Colon (tissue), 2 donors: Measurements from ENCODE around the gene DCAKD.

Experiments used
- FAIRE-seq: peaks from 2 replicates; lab custom pipeline; 2012; peaks lifted over from hg19 to GRCh38; lab: Jason Lieb, UNC
- donor health status: control.
- donor health status: control.

Gene DCAKD

GRCh38 chr17:44999433-44999832 lies 52.0 kb downstream of the DCAKD start:
- FAIRE-seq, result no peak

DNA sequence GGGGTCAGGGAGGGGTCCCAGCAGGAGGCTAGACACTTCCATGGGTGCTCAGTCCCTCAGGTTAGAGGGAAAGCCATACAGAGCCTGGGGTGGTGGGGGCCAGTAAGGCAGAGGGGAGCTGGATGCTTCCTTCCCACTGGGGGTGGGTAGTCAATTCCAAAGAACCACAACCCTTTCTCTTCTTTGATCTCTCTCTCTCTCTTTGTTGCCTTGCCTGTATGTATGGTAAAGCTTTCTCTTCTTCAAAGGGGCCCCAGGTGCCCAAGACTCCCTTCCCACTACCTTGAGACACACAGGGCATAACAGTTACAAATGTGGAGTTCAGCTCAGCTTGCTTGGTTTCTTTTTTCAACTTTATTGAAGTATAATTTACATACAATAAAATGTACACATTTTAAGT lies 52.8 kb downstream of the DCAKD start:
- no peak for FAIRE-seq

DNA sequence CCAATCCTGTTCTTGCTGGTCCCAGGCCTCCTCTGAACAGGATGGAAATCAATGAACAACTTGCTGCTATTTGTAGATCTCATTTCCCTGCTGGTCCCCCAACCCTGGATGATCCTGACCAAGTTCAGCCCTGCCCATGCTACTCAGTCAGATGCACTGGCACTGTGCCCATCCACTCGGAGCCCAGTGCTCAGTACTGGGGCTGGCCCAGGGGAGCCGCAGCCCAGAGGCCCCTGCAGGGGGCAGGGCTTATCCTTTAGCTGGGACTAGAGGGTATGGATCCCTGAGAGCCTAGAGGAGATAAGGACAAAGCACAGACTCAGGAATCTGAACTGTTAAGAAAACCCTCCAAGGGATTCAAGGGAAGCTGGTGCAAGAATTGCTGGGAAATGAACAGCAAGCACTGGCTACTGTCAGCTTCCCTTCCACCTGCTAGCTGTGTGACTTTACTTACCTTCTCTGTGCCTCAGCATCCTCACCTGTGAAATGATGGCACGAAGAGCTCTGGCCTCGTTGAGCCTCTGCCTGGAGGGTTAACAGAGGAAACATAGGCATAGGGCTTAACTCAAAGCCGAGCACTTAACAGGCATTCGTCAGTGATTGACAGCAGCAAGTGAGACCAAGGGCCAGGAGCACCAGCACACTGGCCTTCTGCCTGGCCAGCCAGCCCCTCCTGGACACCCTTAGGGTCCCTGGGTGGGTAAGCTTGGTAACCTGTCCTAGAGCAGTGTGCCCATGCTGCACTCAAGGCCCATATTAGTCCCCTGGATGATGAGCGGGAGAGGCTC lies 53.5 kb downstream of the DCAKD start:
- FAIRE-seq, result no peak

DNA sequence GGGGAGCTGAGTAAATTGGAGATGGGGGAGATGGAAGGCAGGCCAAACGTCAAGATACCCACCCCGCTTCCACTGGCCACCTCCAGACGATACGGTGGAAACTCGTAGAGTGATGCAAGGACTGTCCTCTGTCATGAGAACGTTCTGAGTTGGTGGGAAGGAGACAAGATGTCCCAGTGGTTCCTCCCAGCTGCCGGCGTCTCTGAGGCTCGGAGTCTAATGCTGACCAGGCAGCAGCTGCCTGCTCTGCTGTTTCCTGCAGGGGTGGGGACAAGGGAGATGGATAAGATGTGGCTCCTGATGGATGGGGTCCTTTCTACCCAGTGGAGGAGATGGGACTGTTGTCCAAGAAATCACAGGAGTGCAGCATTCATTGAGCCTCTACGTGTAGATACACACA lies 55.1 kb downstream of the DCAKD start:
- no peak for FAIRE-seq

DNA sequence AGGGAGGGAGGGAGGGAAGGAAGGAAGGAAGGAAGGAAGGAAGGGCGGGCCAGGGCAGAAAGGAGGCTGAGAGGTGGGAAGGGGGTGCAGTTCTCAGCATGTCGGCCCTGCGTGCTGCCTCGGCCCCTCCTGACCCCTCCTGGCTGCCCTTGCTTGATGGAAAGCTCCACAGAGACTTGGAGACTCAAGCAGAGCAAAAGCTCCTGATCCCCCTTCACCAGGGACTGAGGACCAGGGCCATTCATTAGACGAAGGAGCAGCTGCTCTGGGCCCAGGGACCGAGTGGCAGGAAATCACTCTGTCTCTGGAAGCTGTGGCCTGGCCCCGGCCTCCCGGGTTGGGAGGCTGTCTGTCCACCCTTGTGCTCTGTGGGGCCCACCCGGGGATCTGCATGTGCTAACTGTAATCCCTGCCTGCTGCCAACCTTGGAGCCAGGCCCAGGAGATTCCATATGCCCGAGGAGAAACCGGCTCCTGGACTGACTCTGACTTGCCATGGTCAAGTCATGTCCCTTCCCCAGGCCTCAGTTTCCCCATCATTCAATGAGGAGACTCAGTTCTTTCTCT lies 55.9 kb downstream of the DCAKD start:
- FAIRE-seq, result no peak

GRCh38 chr17:44992242-44992939 lies 59.0 kb downstream of the DCAKD start:
- no peak for FAIRE-seq

- FAIRE-seq, result no peak
Measured at GRCh38 chr17:44990994-44991393, 60.4 kb downstream of the DCAKD start.

DNA sequence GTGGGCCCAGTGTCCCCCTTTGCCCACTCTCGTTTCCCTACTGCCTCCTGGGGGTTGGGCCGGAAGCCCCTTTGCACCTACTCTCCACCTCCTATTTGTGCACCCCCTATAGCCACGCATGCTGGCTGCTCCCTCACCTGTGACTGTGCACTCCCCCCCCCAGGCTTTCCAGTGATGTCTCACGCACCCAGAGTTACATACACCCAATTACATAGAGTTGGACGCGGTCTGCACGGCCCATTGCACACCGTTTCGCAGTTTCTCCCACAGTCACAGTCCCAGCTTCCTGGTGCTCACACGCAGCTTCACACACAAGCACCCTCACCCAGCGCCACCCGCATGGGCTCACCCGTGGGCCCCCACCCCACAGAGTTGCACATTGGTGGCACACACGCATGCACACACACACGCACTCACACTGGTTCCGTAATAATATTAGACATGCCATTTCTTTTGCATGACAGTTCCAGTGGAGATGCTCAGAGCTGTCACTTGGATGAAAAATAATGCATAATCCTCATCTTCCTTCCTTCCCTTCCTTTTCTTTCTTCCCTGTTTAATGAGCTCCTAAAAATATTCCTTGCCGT lies 61.8 kb downstream of the DCAKD start:
- no peak for FAIRE-seq

GRCh38 chr17:44988044-44988942 lies 63.1 kb downstream of the DCAKD start:
- FAIRE-seq, result no peak

DNA sequence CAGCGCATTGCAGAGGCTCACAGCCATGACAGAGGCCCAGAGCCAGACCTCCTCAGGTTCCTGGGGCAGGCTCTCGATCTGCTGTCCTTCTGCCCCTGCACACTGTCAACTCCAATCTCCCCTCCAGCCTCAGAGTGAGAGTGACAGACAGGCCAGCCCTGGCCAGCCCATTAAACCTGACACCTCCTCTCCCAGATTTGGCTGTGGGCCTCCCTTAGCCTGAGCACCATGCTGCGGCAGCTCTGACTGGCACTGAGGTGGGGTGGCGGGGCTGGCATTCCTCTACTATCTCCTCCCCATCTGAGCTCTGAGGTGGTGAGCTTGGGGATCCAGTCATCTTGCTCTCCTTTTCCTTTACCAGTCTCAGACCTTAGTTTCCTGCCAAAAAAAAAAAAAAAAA lies 67.9 kb downstream of the DCAKD start:
- FAIRE-seq, result no peak

DNA sequence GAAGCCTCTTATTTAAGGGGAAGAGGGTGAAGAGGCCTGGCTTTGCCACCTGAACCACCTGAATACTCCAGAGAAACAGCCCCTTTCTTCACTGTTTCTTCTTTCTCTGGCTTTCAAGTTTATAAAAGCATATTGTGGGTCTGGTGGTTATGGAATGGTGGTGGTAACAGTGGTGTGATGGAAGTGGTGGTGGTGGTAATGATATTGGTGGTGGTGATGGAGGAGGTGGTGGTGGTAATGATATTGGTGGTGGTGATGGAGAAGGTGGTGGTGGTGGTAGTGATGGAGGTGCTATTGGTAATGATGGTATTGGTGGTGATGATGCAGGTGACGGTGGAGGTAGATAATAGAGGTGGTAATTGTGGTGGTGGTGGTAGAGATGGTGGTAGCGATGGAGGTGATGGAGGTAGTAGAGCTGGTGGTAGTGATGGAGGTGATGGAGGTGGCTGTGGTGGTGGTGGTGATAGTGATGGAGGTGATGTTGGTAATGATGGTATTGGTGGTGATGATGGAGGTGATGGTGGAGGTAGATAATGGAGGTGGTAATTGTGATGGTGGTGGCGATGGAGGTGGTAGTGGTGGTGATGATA lies 69.2 kb downstream of the DCAKD start:
- FAIRE-seq, result no peak

GRCh38 chr17:44981221-44981968 lies 70.0 kb downstream of the DCAKD start:
- no peak for FAIRE-seq

DNA sequence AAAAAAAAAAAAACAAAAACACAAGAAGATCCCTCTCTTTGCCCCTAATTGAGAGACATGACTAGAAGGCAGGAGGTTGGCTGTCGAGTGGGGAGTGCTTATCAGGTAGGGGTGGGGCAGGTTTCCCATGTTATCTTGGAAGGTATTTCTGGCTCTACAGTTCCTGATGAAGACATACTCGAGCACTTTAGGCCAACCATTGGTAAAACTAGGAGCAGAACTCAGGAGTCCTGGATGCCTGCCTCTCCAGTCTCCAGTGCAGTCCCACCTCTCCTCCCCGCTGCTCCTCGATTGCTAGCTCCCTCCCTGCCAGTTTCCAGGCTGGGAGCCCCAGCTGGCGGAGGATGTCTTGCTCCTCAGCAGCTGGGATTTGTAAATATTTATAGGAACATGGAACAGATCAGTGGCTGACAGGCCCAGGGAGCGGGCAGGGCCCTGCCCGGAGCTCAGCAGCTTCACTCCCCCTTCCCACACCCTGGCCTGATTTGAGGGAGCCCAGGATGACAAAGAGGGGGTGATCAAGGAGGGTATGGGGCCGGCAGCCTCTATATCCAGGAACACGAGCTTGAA lies 71.9 kb downstream of the DCAKD start:
- FAIRE-seq, result no peak

DNA sequence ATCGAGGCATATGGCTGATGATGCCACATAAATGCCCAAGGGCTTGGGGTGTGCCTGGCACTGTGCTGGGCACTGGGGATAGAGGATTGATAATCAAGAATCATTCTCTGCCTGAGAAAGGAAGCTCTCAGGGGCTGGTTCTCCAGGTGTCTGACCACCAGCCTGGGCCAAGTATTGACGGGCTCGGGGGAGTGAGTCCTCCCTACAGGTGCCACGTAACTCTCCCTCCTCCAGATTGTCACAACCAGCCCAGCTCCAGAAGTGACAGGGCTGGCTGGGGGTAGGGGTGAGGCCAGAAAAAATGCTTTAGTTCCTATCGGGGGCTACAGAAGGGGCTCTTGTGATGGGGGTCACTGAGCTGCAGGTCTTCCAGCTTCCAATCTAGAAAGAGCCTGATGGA lies 72.6 kb downstream of the DCAKD start:
- FAIRE-seq, result no peak

DNA sequence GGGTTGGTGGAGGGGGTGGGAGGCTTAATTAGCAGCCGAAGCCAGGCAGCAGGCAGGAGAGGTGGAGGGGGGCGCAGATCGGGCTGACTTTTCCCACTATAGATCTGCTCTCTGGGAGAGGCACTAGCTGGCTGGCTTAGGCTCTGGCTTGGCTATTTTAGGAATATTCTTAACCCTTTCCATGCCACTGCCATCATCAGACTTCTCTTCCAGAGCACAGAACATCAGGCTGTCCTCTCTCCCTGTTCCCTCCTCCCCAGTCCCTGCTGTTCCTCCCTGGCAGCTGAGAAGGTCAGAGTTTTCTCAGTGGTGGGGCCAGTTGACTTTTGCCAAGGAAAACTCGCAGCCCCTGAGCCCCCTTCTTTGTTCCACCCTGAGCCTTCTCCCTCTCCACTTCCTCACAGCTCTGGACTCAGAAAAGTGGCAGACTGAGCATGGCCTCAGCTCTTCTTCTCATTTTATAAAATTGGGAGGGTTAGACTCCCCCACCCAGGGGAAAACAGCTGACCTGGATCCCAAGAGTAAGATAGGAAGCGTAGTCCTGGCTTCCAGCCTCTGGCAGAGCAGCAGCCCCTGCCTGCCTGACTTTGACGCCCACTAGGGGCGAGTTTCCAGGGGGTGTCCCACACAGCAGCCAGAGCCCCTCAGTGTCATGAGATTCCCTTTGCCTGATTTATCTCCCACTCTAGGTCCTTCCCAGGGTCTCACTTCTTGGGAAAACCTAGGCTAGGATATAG lies 73.5 kb downstream of the DCAKD start:
- FAIRE-seq, result no peak

DNA sequence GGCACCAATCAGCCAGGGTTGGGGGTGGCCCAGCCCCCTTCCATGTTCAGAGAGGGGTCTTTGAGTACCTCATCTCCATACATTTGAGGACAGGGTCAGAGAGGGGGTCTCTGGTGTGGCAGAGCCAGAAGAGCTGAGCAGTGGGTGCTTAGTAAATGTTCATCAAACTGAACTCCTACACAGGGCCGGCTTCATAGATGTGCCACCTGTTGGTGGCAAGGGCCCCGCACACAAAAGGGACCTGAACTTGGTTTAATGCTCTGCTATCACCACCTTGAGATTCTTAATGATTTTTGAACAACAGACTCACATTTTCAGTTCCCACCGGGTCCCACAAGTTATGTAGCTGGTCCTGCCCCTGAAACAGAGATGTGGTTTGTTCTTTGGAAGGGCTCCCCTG lies 74.4 kb downstream of the DCAKD start:
- FAIRE-seq, result no peak

DNA sequence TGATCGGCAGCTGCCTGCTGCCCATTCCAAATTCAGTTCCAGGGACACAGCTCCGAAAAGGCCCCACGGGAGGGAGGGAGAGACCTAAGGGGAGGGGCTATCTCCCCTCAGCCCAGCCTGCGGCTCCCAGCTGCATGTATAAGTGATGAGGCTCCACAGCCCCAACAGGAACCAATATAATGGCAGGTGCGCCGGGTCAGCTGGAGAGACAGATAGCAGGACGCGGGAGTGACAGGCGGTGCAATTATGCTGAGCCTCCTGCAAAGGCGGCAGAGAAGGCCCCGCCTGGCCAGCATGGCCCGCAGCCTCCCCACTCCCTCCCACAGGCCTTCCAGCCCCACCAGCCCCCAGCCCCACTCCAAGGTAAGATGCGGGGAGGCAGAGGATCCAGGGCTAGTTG lies 75.2 kb downstream of the DCAKD start:
- no peak for FAIRE-seq
